Heart right ventricle (tissue), 16 donors: ENCODE data around the gene HADHA. TPM values are rescaled to one million over a fixed set of nuclear protein-coding genes. Genes with fewer than 3 reads are reported as not detected.

Experiments used
- ATAC-seq, 8 donors: fragments of 200-7000 bp; cut with Tn5 transposase; one replicate each; pipeline ENCODE4 v1.9.1; 2020; ENCODE audit warnings: mild to moderate bottlenecking in 8 of 8, moderate library complexity in 8 of 8, moderate number of reproducible peaks in 1 of 8
- DNase-seq, 2 donors: peaks; one replicate each; pipeline ENCODE4 v3.0.0-alpha.2; 2020
- H3K27ac ChIP-seq, 10 donors: fragments of 200-600 bp; sonication (generic) in 2 of 10; one replicate each; pipeline versions ENCODE4 v1.5.0 to v1.8.0; 2020 to 2022; ENCODE audit warnings: mild to moderate bottlenecking in 3 of 10
- H3K27me3 ChIP-seq, 7 donors: fragments of 200-600 bp; one replicate each; pipeline ENCODE4 v1.8.0; 2021 to 2022; ENCODE audit warnings: mild to moderate bottlenecking in 2 of 7
- H3K36me3 ChIP-seq, 9 donors: fragments of 200-600 bp; sonication (generic) in 1 of 9; one replicate each; pipeline versions ENCODE4 v1.5.0 to v1.8.0; 2020 to 2022; ENCODE audit warnings: mild to moderate bottlenecking in 2 of 9
- H3K4me1 ChIP-seq, 9 donors: fragments of 200-600 bp; sonication (generic) in 1 of 9; one replicate each; pipeline versions ENCODE4 v1.5.0 to v1.8.0; 2020 to 2022; ENCODE audit warnings: mild to moderate bottlenecking in 4 of 9
- H3K4me3 ChIP-seq, 10 donors: fragments of 200-600 bp; sonication (generic) in 2 of 10; one replicate each; pipeline versions ENCODE4 v1.5.0 to v1.8.0; 2020 to 2022; ENCODE audit warnings: mild to moderate bottlenecking in 7 of 10, moderate library complexity in 2 of 10
- H3K9me3 ChIP-seq, 11 donors: fragments of 200-600 bp in 10 of 11; sonication (generic) in 2 of 11; one replicate each; pipeline versions ENCODE4 v1.5.0 to v1.8.0; 2013 to 2022; ENCODE audit warnings: mild to moderate bottlenecking in 2 of 11, control low read depth in 1 of 11, moderate library complexity in 1 of 11
- WGBS, 2 donors: extraction: QIAGEN DNeasy Blood & Tissue Kit; methylation state at CpG; one replicate each; pipeline ENCODE4 v1.1.7; 2013; ENCODE audit warnings: inconsistent platforms in 1 of 2; 5-methylcytosine and 5-hydroxymethylcytosine counted together
- intact Hi-C, 10 donors: fragments of 100-400 bp; cut with DNase I; formaldehyde crosslinking; loops; one replicate each; pipeline versions ENCODE4 v1.11.1 to v1.14.2; 2022
- polyA plus RNA-seq, 2 donors: library from polyadenylated mRNA; stranded (reverse); fragments of 200-250 nt; gene quantifications; one replicate each; pipeline ENCODE4 v1.2.3, GENCODE V29; 2013
- total RNA-seq, 10 donors: library from RNA; stranded (reverse); fragmentation: NEBNext Ultra II Directional in 3 of 10; extraction: Animal tissue kit (Norgen Biotek cat#: 25700) in 3 of 10; gene quantifications; one replicate each; pipeline versions ENCODE4 v1.2.1 to v1.2.4, GENCODE V29; 2021 to 2023
- TF ChIP-seq, protein P1 (sequence below), 9 donors: fragments of 200-600 bp; sonication (generic) in 2 of 9; IDR thresholded peaks; one replicate each; pipeline versions ENCODE4 v1.5.0 to v1.8.0; 2021 to 2022; ENCODE audit warnings: antibody characterized with exemption in 9 of 9, mild to moderate bottlenecking in 5 of 9, moderate library complexity in 1 of 9
- donor health status: Arrhythmogenic right ventricular cardiomyopathy.
- donor health status: ischemic (EF 13 %, LVEDD 7.1; RV severe dilation, severe dysfunction).
- donor health status: healthy with polysubstance abuse.
- donor health status: DM: no; HTN: yes; CAD: no.
- donor health status: DM: no; HTN: no; CAD: no.
- donor health status: ischemic (EF 25% LVEDD 6.9; RV normal size, moderate dysfunction).
- donor health status: ischemic (EF 25% LVEDD 5.7; RV mildly dilated, moderate dysfunction).
- donor health status: healthy.
- donor health status: DM: yes; HTN: yes; CAD: no.
- donor health status: Ischemic cardiomyopathy.
- donor health status: ischemic (EF 35%, LVEDD 5.7; RV mildly dilated, moderate dysfunction).
- donor health status: nonischemic (EF 11% LVEDD 7.7; RV severe dilation, severe dysfunction).
- donor health status: DM: yes; HTN: yes; CAD: no.
- donor health status: PGD.
- donor health status: ischemic (EF 29% LVEDD 5.4; RV normal size, mild dysfunction).
- donor health status: nonischemic (EF 23%, LVEDD 6.1; RV moderate dilation, normal function).

HADHA gene
- total and polyA plus RNA-seq, 12 donors: 143 to 686 (median 377) TPM

DNA sequence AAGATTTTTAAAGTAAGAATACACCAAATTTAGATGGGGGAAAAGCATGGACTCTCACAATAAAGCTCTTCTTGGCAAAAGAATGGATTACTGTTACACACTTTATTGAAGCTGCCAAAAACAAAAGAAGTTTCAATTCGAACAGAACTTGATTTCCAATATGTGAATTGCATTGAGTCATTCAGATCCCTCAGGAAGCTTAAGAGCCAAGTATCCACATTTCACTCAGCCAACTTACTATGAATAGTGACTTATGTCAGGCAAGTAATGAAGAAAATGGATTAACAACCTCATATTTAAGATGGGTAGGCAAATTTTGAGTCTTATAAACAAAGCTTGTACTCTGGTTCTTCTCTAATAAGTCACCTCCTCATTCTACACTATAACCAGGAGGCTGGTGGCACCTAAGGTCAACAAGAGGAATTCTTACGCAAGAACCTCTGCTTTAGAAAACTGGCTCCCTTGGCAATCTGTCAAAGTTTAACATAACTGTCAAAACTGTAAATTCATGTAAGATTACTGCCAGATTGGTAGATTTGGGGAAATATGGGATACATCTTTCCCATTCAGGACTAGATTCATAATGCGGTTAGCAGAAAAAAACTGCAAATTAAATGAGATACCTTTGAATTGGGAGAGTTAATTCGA is 6.0 kb downstream of the HADHA start:
- ATAC-seq (no peak), DNase-seq (no peak)
- intact Hi-C loops: loop anchor here in 4 of 10 donors (5.0 to 10.0 kb wide), 3 partner anchors 39 to 86 kb away; no protein-coding TSS in a partner anchor
- Histone ChIP-seq H3K27me3 (no peaks in the 10 kb centered on the region), H3K36me3 (peaks cover 0 to 54% (median 44%) of the 10 kb centered on the region in 9 donors), H3K9me3 (no peaks in the 10 kb centered on the region), H3K27ac (peak overlapping the region in 3 of 10 donors; percentile 0 to 24 (median 5)), H3K4me1 (peaks cover 0 to 63% (median 50%) of the 10 kb centered on the region in 9 donors), H3K4me3 (no peak overlapping the region)
- TF ChIP-seq, protein P1, sequence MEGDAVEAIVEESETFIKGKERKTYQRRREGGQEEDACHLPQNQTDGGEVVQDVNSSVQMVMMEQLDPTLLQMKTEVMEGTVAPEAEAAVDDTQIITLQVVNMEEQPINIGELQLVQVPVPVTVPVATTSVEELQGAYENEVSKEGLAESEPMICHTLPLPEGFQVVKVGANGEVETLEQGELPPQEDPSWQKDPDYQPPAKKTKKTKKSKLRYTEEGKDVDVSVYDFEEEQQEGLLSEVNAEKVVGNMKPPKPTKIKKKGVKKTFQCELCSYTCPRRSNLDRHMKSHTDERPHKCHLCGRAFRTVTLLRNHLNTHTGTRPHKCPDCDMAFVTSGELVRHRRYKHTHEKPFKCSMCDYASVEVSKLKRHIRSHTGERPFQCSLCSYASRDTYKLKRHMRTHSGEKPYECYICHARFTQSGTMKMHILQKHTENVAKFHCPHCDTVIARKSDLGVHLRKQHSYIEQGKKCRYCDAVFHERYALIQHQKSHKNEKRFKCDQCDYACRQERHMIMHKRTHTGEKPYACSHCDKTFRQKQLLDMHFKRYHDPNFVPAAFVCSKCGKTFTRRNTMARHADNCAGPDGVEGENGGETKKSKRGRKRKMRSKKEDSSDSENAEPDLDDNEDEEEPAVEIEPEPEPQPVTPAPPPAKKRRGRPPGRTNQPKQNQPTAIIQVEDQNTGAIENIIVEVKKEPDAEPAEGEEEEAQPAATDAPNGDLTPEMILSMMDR (IDR thresholded peaks at IDR 0.05): no peak
- WGBS, 2 donors: 78 to 82% methylated on average over 4 of the region's 4 CpGs

DNA sequence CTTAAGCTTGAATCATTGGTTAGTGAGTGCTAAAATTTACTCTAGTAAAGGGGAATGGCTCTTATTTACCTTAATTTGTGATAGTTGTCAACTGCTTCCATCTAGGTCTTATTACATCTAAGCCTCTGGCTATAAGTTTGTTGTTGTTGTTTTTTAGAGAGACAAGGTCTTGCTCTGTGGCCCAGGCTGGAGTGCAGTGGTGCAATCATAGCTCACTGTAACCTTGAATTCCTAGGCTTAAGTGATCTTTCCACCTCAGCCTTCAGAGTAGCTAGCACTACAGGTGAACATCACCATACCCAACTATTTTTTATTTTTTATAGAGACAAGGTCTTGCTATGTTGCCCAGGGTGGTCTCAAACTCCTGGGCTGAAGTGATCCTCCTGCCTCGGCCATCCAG is 6.6 kb downstream of the HADHA start:
- Histone ChIP-seq H3K4me1 (peaks cover 0 to 57% (median 44%) of the 10 kb centered on the region in 9 donors), H3K4me3 (no peak overlapping the region), H3K36me3 (peaks cover 0 to 60% (median 50%) of the 10 kb centered on the region in 9 donors), H3K27ac (peak overlapping the region in 1 of 10 donors; percentile 5), H3K27me3 (no peaks in the 10 kb centered on the region), H3K9me3 (no peaks in the 10 kb centered on the region)
- DNase-seq: no peak
- intact Hi-C loops: loop anchor here in 4 of 10 donors (5.0 to 10.0 kb wide), 3 partner anchors 39 to 87 kb away; no protein-coding TSS in a partner anchor
- no peak for ATAC-seq
- TF ChIP-seq, protein P1 (IDR thresholded peaks at IDR 0.05): no peak
- whole genome bisulfite sequencing, 2 donors: 81 to 97% methylated on average over 1 of the region's 1 CpG

DNA sequence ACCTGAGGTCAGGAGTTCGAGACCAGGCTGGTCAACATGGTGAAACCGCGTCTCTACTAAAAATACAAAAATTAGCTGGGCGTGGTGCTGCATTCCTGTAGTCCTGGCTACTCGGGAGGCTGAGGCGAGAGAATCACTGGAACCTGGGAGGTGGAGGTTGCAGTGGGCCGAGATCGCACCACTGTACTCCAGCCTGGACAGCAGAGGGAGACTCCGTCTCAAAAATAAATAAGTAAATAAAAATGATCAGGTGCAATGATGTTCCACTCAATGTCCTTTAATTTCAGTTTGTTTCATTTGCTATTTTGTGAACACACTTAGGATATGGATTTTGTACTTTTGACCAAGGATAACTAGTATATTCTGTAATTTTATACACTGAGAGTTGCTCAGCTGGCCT is 9.3 kb downstream of the HADHA start:
- TF ChIP-seq, protein P1 (IDR thresholded peaks at IDR 0.05): peak in 6 of 9 donors; percentile 28 to 44 (median 40)
- H3K4me1 ChIP-seq: peaks cover 0 to 30% (median 22%) of the 10 kb centered on the region in 9 donors
- peaks cover 0 to 88% (median 77%) of the 10 kb centered on the region in 9 donors for H3K36me3 ChIP-seq
- intact Hi-C loops: loop anchor here in 4 of 10 donors (5.0 to 10.0 kb wide), 3 partner anchors 42 to 90 kb away; no protein-coding TSS in a partner anchor
- no peak for ATAC-seq
- no peak for DNase-seq
- no peaks in the 10 kb centered on the region for H3K27me3 ChIP-seq
- H3K9me3 ChIP-seq: no peaks in the 10 kb centered on the region
- 91 to 93% methylated on average over 9 of the region's 9 CpGs for WGBS, 2 donors
- H3K27ac ChIP-seq: no peak overlapping the region
- H3K4me3 ChIP-seq: no peak overlapping the region

DNA sequence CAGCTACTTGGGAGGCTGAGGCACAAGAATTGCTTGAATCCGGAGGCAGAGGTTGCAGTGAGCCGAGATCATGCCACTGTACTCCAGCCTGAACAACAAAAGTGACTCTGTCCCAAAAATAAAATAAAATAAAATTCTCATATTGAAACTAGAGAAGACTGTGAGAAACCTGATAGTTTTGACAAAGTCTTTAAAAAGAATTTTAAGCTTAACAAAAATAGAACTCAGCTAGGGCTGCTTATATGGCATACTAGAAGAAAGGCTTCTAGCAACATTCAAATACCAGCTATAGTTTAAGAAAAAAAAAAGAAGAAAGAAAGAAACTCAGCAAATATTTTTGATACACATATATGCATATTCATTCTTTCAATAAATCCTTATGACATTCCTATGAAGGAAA is 13.6 kb downstream of the HADHA start:
- H3K36me3 ChIP-seq: peaks cover 3 to 100% (median 90%) of the 10 kb centered on the region in 9 donors
- 98 to 99% methylated on average over 2 of the region's 2 CpGs for WGBS, 2 donors
- intact Hi-C loops: loop anchor here in 3 of 10 donors (10.0 kb wide), 2 partner anchors 54 to 94 kb away; no protein-coding TSS in a partner anchor

More for the DNA sequence above, 13.6 kb downstream of the HADHA start:
- ATAC-seq (no peak), DNase-seq (no peak)
- no peaks in the 10 kb centered on the region for H3K4me1 ChIP-seq
- TF ChIP-seq, protein P1 (IDR thresholded peaks at IDR 0.05): no peak
- peaks cover 0 to 9% (median 0%) of the 10 kb centered on the region in 11 donors for H3K9me3 ChIP-seq
- no peak overlapping the region for H3K4me3 ChIP-seq
- H3K27me3 ChIP-seq: no peaks in the 10 kb centered on the region
- H3K27ac ChIP-seq: no peak overlapping the region
